SKM-1 (cell line): ENCODE data around the gene ZP4.
A peak's percentile ranks its signal among the peaks of the same experiment; 100 is the strongest.

ENCODE experiments used
- DNase-seq: peaks from one replicate; lab custom pipeline; 2025; ENCODE audit not compliant: unreplicated experiment; lab: John Stamatoyannopoulos, UW

ZP4 gene, protein sequence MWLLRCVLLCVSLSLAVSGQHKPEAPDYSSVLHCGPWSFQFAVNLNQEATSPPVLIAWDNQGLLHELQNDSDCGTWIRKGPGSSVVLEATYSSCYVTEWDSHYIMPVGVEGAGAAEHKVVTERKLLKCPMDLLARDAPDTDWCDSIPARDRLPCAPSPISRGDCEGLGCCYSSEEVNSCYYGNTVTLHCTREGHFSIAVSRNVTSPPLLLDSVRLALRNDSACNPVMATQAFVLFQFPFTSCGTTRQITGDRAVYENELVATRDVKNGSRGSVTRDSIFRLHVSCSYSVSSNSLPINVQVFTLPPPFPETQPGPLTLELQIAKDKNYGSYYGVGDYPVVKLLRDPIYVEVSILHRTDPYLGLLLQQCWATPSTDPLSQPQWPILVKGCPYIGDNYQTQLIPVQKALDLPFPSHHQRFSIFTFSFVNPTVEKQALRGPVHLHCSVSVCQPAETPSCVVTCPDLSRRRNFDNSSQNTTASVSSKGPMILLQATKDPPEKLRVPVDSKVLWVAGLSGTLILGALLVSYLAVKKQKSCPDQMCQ

DNA sequence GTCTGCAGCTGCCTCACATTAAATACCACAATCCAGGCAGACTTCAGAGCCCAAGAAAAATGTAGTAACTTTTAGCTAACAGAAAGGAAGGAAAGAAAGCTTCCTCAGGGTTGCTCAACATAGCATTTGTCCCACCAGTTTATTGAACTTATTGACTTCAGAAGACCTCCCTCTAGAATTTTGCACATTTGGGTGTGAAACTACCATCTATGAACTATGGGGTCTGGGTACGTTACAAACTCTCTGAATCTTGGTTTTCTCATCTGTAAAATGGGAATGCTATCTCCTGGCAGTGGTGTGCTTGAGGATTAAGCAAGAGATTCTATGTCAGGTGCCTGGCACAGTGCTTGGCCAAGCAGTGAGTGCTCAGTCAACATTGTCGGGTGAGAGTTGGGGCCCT lies at the start of gene ZP4:
TSS of gene ZP4 (minus strand) at position 101 of the 400 bp plus-strand sequence. CDS start 287 bp downstream, outside the sequence.
- DNase-seq, result no peak

DNA sequence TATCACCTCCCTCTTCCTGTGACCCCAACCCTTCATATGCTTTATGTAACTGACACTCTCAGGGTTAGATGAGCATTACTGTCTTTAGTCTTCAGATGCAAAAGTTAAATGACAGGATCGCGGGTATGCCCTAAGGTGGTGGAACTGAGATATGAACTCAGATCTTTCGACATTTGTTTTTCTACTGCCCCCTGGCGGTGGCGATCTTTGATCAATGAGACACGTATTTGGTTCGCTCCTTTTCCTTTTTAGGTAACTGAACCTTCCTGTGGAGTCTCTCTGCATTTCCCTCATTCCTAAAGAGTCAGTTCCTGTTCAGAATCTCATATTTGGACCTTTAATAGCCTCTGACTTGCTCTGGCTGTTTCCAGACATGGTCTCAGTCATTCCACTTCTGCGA lies 47.8 kb upstream of the ZP4 start:
- DNase-seq, result no peak

DNA sequence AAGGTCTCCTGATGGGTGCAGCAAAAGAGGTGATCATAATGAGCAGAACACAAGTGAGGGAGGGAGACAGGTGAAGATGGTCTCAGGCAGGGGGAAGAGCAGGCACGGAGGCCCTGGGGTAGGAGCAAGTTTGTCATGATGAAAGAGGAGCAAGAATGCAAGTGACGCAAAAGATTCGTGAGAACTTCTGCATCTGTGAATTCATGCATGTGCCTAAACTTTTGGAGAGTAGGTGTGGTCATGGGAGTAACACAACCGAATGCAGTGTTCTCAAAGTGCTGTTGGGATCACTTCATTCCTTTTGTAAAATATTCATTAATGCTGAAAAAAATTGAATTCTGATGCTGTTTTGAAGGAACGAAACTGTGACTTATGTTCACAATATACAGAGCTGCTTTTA lies 47.3 kb upstream of the ZP4 start:
- no peak for DNase-seq

GRCh38 chr1:237932816-237933215 lies 42.1 kb upstream of the ZP4 start:
- DNase-seq, result no peak

- DNase-seq, result no peak
These were observed 40.9 kb upstream of the ZP4 start for GRCh38 chr1:237931581-237931980.

- DNase-seq, result no peak
These were observed 36.5 kb upstream of the ZP4 start for GRCh38 chr1:237927198-237927597.

DNA sequence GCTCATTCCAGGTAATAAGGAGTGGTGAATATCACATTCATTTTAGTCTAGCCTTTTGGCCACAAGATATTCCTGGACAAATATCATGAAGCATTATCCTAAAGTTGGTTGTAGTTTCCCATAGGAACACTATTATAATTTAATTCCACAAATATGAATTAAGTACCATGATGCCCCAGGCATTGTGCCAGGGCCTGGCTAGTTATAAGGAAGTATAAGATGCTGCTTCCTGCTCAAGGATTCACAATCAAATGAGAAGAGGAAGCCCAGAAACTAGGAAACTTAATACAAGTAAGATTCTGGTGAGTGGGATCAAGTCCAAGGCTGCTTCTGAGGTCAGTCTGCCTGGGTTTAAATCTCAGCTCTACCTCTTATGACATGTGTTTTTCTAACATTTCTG lies 30.6 kb upstream of the ZP4 start:
- DNase-seq, result no peak

GRCh38 chr1:237913345-237913744 lies 22.6 kb upstream of the ZP4 start:
- no peak for DNase-seq

DNA sequence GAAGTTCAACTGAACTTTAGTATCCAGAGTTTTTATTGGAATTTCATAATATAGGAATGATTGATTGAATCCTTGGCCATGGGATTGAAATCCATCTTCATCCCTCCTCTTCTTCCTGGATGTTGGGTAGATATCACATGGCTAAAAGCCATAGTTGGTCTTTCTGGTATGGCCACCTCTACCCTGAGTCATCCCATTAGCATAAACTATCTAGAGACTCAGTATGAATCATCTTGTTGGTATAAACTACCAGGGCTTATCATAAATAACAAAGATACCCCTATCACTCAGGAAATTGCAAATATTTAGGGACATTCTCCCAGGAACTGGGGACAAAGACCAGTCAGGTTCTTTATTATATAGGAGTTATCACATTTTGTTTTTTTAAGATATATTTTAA lies 21.2 kb upstream of the ZP4 start:
- no peak for DNase-seq

- DNase-seq, result no peak
These were observed 20.1 kb upstream of the ZP4 start for GRCh38 chr1:237910834-237911233.

GRCh38 chr1:237903961-237904360 lies 13.2 kb upstream of the ZP4 start:
- no peak for DNase-seq

GRCh38 chr1:237902960-237903743 lies 12.4 kb upstream of the ZP4 start:
- DNase-seq, result no peak

DNA sequence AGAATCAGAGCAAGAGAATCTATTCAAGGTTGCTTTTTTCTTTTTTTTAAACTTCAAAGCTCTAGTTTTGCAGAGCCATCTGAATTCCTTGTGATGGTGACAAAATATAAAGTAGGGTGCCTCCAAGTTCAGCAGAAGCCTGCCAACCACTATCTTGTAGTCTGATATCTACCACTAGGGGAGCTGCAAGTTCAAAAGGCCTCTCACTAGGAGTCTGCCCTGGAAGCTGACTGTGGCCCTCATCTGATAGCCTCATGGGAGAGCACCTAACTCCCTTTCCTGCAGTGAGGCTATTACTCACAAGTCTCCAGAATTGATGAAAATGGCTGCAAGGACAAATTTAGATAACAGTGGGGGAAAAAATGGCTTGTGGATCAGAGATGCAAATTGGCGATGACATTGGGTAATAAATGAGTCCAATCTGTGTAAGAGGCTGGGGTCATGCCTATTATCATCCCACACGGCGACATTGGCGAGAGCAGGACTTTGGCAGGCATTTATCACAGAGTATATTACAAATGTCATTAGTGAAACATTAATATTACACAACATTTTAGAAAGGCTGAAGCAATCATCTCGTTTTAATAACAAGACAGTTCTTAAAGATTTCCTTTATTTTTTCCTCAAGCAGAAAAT lies 10.7 kb upstream of the ZP4 start:
- DNase-seq, result peak; percentile 12

DNA sequence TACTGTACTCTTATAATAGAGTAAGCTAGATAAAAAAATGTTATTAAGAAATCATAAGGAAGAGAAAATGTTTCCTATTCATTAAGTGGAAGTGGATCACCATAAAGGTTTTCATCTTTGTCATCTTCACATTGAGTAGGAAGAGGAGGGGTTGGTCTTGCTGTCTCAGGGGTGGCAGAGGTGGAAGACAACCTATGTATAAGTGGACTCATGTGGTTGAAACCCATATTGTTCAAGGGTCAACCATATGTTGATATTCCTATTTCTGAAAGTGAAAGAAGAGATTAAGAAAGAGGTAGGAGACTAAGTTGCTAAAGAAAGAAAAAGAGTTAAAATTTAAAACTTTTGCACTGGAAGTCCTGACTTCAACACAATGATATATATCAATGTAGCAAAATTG lies 4.9 kb upstream of the ZP4 start:
- DNase-seq, result no peak

DNA sequence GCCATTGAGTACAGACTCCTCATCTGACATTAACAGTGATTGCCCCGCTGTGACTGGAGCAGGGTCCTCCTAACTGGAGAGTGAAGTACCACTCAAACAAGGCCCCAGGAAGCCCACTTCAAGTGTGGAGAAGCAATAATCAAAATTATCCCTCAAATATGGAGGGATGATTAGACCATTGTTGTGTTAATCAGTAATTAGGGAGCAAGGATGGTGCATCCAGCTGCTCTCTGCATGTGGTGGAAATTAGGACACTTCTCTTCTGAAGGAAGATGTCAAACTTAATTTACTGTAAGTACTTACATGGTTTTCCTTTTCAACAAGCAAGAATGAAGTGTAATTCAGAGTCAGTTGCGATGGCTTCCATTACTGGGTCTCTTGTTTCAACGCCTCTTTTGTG lies 3.4 kb upstream of the ZP4 start:
- no peak for DNase-seq

GRCh38 chr1:237891979-237892378 lies 1.3 kb upstream of the ZP4 start:
- DNase-seq, result no peak

- DNase-seq, result no peak
These were observed 544 bp upstream of the ZP4 start for GRCh38 chr1:237891266-237891665.

DNA sequence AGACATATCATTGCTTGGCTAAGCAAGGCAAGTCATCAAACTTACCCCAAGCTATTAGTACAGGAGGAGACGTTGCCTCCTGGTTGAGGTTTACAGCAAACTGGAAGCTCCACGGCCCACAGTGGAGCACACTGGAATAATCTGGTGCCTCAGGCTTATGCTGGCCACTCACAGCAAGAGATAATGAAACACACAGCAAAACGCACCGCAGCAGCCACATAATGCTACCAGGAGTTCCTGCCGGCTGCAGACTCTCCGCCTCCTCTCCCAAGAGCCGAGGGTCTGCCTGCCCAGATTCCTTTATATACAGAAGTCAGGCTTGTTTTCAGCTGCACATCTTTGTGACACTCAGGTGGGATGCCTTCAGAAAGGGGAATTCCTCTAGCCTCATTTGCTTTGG lies 306 bp downstream of the ZP4 start:
- no peak for DNase-seq

- no peak for DNase-seq
These were observed 2.6 kb downstream of the ZP4 start for GRCh38 chr1:237888143-237888542.

- no peak for DNase-seq
These were observed 3.2 kb downstream of the ZP4 start for GRCh38 chr1:237887542-237887941.

DNA sequence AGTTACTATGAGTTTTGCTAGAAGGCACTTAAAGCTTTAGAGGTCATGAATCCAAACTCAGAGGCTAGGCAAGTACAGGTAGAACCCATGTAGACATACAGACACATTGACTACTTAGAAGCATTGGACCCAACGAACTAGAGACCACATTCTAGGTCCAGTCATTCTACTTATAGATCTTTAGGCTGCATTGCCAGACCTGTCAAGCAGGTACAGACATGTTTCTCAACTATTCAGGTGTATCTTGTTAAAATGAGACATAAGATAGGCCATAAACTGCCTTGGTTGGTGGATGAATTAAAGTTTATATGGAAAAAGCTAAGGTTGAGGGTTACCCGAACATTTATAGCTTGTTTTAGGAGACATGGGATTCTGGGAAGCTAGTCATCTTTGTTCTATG lies 6.5 kb downstream of the ZP4 start:
- no peak for DNase-seq

DNA sequence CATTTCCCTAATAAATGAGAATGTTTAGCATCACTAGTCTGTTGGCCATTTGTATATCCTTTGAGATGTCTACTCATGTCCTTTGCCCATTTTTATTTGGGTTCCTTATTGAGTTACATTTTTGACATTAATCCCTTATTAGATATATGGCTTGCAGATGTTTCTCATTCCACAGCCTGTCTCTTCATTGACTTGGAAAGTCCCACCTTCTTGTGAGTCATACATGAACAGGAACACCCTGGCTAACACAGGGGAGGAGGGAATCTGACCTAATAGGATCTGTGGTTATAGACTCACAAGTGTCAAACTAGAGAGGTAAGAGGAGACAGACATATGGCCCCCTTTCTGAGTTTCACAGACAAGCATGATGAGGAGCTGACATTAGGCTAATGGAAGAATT lies 11.5 kb downstream of the ZP4 start:
- DNase-seq, result no peak
